ENCODE results near the gene SHTN1.

Gene SHTN1

GRCh38 chr10:116985611-116986010 is 19.4 kb downstream of the SHTN1 start:
- no peak for DNase-seq (ENCODE audit: low read depth in 1 of 2, low spot score in 1 of 2)
- TF ChIP-seq GABPA (IDR thresholded peaks at IDR 0.05; ENCODE audit: low read depth) (no peak), POLR2AphosphoS5 (IDR thresholded peaks at IDR 0.05; ENCODE audit: low read depth) (no peak)
- no peaks in the 10 kb centered on the region for H3K27me3 ChIP-seq (ENCODE audit: insufficient read depth, poor library complexity, severe bottlenecking)
- no peak overlapping the region for H3K4me3 ChIP-seq (replicated peaks; ENCODE audit: insufficient read depth, low read length)
- no peak overlapping the region for H3K27ac ChIP-seq (replicated peaks)

GRCh38 chr10:116984202-116984990 is 20.6 kb downstream of the SHTN1 start:
- Histone ChIP-seq H3K27me3 (ENCODE audit: insufficient read depth, poor library complexity, severe bottlenecking) (no peaks in the 10 kb centered on the region), H3K27ac (replicated peaks) (no peak overlapping the region), H3K4me3 (replicated peaks; ENCODE audit: insufficient read depth, low read length) (no peak overlapping the region)
- DNase-seq (ENCODE audit: low read depth in 1 of 2, low spot score in 1 of 2): no peak
- TF ChIP-seq GABPA (IDR thresholded peaks at IDR 0.05; ENCODE audit: low read depth): no peak
- TF ChIP-seq POLR2AphosphoS5 (IDR thresholded peaks at IDR 0.05; ENCODE audit: low read depth): no peak
- TF ChIP-seq SPI1 (IDR thresholded peaks at IDR 0.05; ENCODE audit: borderline replicate concordance, low read depth): no peak
- TF ChIP-seq CTCF (IDR thresholded peaks at IDR 0.05; ENCODE audit: insufficient read depth, low read length): no peak
- TF ChIP-seq REST (IDR thresholded peaks at IDR 0.05; ENCODE audit: insufficient replicate concordance, low read depth): no peak

- no peak for DNase-seq (ENCODE audit: low read depth in 1 of 2, low spot score in 1 of 2)
- Histone ChIP-seq H3K4me3 (replicated peaks; ENCODE audit: insufficient read depth, low read length) (no peak overlapping the region), H3K27ac (replicated peaks) (no peak overlapping the region), H3K27me3 (ENCODE audit: insufficient read depth, poor library complexity, severe bottlenecking) (no peaks in the 10 kb centered on the region)
- no peak for TF ChIP-seq CTCF (IDR thresholded peaks at IDR 0.05; ENCODE audit: insufficient read depth, low read length)
- TF ChIP-seq GABPA (IDR thresholded peaks at IDR 0.05; ENCODE audit: low read depth): no peak
- TF ChIP-seq REST (IDR thresholded peaks at IDR 0.05; ENCODE audit: insufficient replicate concordance, low read depth): no peak
- TF ChIP-seq POLR2AphosphoS5 (IDR thresholded peaks at IDR 0.05; ENCODE audit: low read depth): no peak
- TF ChIP-seq SPI1 (IDR thresholded peaks at IDR 0.05; ENCODE audit: borderline replicate concordance, low read depth): no peak
Measured at GRCh38 chr10:116980041-116980440, 24.9 kb downstream of the SHTN1 start.

GRCh38 chr10:116978901-116979300 is 26.1 kb downstream of the SHTN1 start:
- Histone ChIP-seq H3K27me3 (ENCODE audit: insufficient read depth, poor library complexity, severe bottlenecking) (no peaks in the 10 kb centered on the region), H3K4me3 (replicated peaks; ENCODE audit: insufficient read depth, low read length) (no peak overlapping the region), H3K27ac (replicated peaks) (no peak overlapping the region)
- TF ChIP-seq POLR2AphosphoS5 (IDR thresholded peaks at IDR 0.05; ENCODE audit: low read depth): no peak
- TF ChIP-seq SPI1 (IDR thresholded peaks at IDR 0.05; ENCODE audit: borderline replicate concordance, low read depth): no peak
- DNase-seq (ENCODE audit: low read depth in 1 of 2, low spot score in 1 of 2): no peak
